Trophoblast cell (in vitro differentiated cells and primary cell): ENCODE data around the gene SHROOM3.

ENCODE experiments used
- DNase-seq, 2 donors: peaks; one replicate each; pipeline ENCODE4 v3.0.0-alpha.2; 2016
- H2AFZ ChIP-seq: 2 replicates; pipeline ENCODE4 v1.6.1; 2013; ENCODE audit warnings: low read length, moderate library complexity, mild to moderate bottlenecking; ENCODE audit not compliant: insufficient read depth, poor library complexity
- H2AK5ac ChIP-seq: 2 replicates; pipeline ENCODE4 v1.6.1; 2013; ENCODE audit warnings: mild to moderate bottlenecking, low read length
- H2BK120ac ChIP-seq: 2 replicates; pipeline ENCODE4 v1.6.1; 2013; ENCODE audit warnings: low read length, mild to moderate bottlenecking, moderate library complexity; ENCODE audit not compliant: insufficient read depth, poor library complexity
- H2BK12ac ChIP-seq: 2 replicates; pipeline ENCODE4 v1.6.1; 2013; ENCODE audit warnings: mild to moderate bottlenecking, low read length, moderate library complexity
- H2BK5ac ChIP-seq: 2 replicates; pipeline ENCODE4 v1.6.1; 2013; ENCODE audit warnings: low read length, low read depth, moderate library complexity, mild to moderate bottlenecking; ENCODE audit not compliant: poor library complexity
- H3K14ac ChIP-seq: 2 replicates; pipeline ENCODE4 v1.6.1; 2013; ENCODE audit warnings: mild to moderate bottlenecking, low read length
- H3K18ac ChIP-seq: 2 replicates; pipeline ENCODE4 v1.6.1; 2013; ENCODE audit warnings: mild to moderate bottlenecking, low read length
- H3K23ac ChIP-seq: 2 replicates; pipeline ENCODE4 v1.6.1; 2013; ENCODE audit warnings: low read length
- H3K27ac ChIP-seq: 2 replicates; pipeline ENCODE4 v1.5.1; 2013; ENCODE audit warnings: low read depth, mild to moderate bottlenecking, inconsistent platforms, low read length, moderate library complexity
- H3K27me3 ChIP-seq: 2 replicates; pipeline ENCODE4 v1.6.1; 2013; ENCODE audit warnings: inconsistent platforms, mild to moderate bottlenecking, low read length, moderate library complexity; ENCODE audit not compliant: insufficient read depth
- H3K36me3 ChIP-seq, 2 experiments: 1 replicate in 1 of 2; 2 replicates in 1 of 2; pipeline ENCODE4 v1.6.1; 2013; ENCODE audit warnings: low read length in 2 of 2, mild to moderate bottlenecking in 2 of 2, moderate library complexity in 1 of 2; ENCODE audit not compliant: insufficient read depth in 2 of 2, control insufficient read depth in 1 of 2
- H3K4ac ChIP-seq: 2 replicates; pipeline ENCODE4 v1.6.1; 2013; ENCODE audit warnings: low read depth, mild to moderate bottlenecking, low read length, moderate library complexity
- H3K4me1 ChIP-seq, 2 experiments: 1 replicate in 1 of 2; 2 replicates in 1 of 2; pipeline ENCODE4 v1.6.1; 2013; ENCODE audit warnings: low read length in 2 of 2, mild to moderate bottlenecking in 2 of 2, moderate library complexity in 1 of 2; ENCODE audit not compliant: insufficient read depth in 2 of 2, control insufficient read depth in 1 of 2
- H3K4me2 ChIP-seq: 2 replicates; pipeline ENCODE4 v1.6.1; 2013; ENCODE audit warnings: inconsistent platforms, mild to moderate bottlenecking, low read length, moderate library complexity
- H3K4me3 ChIP-seq: 2 replicates; pipeline ENCODE4 v1.5.1; 2013; ENCODE audit warnings: mild to moderate bottlenecking, low read depth, low read length, inconsistent platforms
- H3K79me1 ChIP-seq: one replicate; pipeline ENCODE4 v1.6.1; 2013; ENCODE audit warnings: low read length
- H3K79me2 ChIP-seq: 2 replicates; pipeline ENCODE4 v1.6.1; 2013; ENCODE audit warnings: low read length, mild to moderate bottlenecking; ENCODE audit not compliant: control insufficient read depth, insufficient read depth, poor library complexity
- H3K9ac ChIP-seq: 2 replicates; pipeline ENCODE4 v1.6.1; 2013; ENCODE audit warnings: mild to moderate bottlenecking, low read length
- H3K9me3 ChIP-seq: 2 replicates; pipeline ENCODE4 v1.6.1; 2013; ENCODE audit warnings: low read depth, mild to moderate bottlenecking, control low read depth, inconsistent platforms, low read length; ENCODE audit not compliant: insufficient read depth
- H4K12ac ChIP-seq: 2 replicates; pipeline ENCODE4 v1.6.1; 2013; ENCODE audit warnings: low read depth, mild to moderate bottlenecking, low read length, moderate library complexity
- H4K8ac ChIP-seq: 2 replicates; pipeline ENCODE4 v1.6.1; 2013; ENCODE audit warnings: low read depth, mild to moderate bottlenecking, low read length, moderate library complexity
- H4K91ac ChIP-seq: one replicate; pipeline ENCODE4 v1.6.1; 2013; ENCODE audit warnings: low read depth, mild to moderate bottlenecking, low read length, moderate library complexity
- WGBS: extraction: QIAGEN DNeasy Blood & Tissue Kit; methylation state at CpG from one replicate; pipeline ENCODE4 v1.1.7; 2013; ENCODE audit warnings: missing lambda C conversion rate; ENCODE audit not compliant: insufficient read length, insufficient coverage; ENCODE audit errors: extremely low coverage; 5-methylcytosine and 5-hydroxymethylcytosine counted together

Gene SHROOM3

DNA sequence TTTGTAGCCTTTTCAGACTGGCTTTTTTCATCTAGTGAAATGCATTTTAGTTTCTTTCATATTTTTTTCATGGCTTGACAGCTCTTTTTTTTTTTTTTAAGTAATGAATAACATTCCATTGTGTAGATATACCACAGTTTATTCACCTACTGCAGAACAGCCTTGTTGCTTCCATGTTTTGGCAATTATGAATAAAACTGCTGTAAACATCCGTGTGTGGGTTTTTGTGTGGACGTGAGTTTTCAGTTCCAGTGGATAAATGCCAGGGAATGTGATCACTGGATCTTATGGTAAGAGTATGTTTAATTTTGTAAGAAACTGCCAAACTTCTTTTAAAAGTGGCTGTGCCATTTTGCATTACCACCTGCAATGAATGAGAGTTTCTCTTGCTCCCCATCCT is 302.2 kb downstream of the SHROOM3 start:
- Histone ChIP-seq H3K4me2 (no peak overlapping the region), H3K27me3 (no peaks in the 10 kb centered on the region), H3K4me1 (peaks cover 6 to 7% of the 10 kb centered on the region in 2 experiments), H3K9me3 (no peaks in the 10 kb centered on the region), H3K36me3 (peaks cover 35 to 39% of the 10 kb centered on the region in 2 experiments), H3K79me2 (no peaks in the 10 kb centered on the region), H3K14ac (no peak overlapping the region), H4K91ac (no peak overlapping the region), H3K9ac (no peak overlapping the region), H4K12ac (no peak overlapping the region), H2AFZ (no peak overlapping the region), H4K8ac (no peak overlapping the region), H3K4me3 (no peak overlapping the region), H2BK120ac (no peak overlapping the region), H3K79me1 (no peaks in the 10 kb centered on the region), H3K27ac (no peak overlapping the region), H3K23ac (no peak overlapping the region), H2BK5ac (no peak overlapping the region), H2AK5ac (no peak overlapping the region), H2BK12ac (no peak overlapping the region), H3K4ac (no peak overlapping the region), H3K18ac (no peak overlapping the region)
- WGBS: no CpG with 5 or more reads among the region's 2 CpGs
- DNase-seq: no peak

DNA sequence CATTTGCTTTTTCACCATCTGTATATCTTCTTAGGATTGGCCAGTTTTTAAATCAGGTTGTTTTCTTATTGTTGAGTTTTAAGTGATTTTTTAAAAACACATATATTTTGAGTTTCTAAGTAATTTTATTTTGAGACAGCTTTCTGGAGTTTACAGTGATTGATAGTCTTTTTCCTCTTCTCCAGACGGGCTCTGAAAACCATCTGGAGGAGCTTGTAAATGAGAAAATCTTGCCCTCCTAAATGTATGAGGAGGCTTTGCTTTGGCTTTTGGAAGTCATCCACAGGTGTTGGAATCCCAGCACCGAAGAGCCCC is 302.7 kb downstream of the SHROOM3 start:
- Histone ChIP-seq H3K79me1 (no peaks in the 10 kb centered on the region), H3K27ac (no peak overlapping the region), H2AK5ac (no peak overlapping the region), H2AFZ (no peak overlapping the region), H3K79me2 (no peaks in the 10 kb centered on the region), H3K4me2 (no peak overlapping the region), H3K9ac (no peak overlapping the region), H4K8ac (no peak overlapping the region), H2BK120ac (no peak overlapping the region), H3K9me3 (no peaks in the 10 kb centered on the region), H3K4me1 (peaks cover 6 to 7% of the 10 kb centered on the region in 2 experiments), H3K23ac (no peak overlapping the region), H4K91ac (no peak overlapping the region), H3K14ac (no peak overlapping the region), H2BK12ac (no peak overlapping the region), H3K4ac (no peak overlapping the region), H3K18ac (no peak overlapping the region), H2BK5ac (no peak overlapping the region), H4K12ac (no peak overlapping the region), H3K27me3 (no peaks in the 10 kb centered on the region), H3K4me3 (no peak overlapping the region), H3K36me3 (peaks cover 35 to 39% of the 10 kb centered on the region in 2 experiments)
- DNase-seq: no peak
- WGBS: no CpG with 5 or more reads among the region's 2 CpGs

DNA sequence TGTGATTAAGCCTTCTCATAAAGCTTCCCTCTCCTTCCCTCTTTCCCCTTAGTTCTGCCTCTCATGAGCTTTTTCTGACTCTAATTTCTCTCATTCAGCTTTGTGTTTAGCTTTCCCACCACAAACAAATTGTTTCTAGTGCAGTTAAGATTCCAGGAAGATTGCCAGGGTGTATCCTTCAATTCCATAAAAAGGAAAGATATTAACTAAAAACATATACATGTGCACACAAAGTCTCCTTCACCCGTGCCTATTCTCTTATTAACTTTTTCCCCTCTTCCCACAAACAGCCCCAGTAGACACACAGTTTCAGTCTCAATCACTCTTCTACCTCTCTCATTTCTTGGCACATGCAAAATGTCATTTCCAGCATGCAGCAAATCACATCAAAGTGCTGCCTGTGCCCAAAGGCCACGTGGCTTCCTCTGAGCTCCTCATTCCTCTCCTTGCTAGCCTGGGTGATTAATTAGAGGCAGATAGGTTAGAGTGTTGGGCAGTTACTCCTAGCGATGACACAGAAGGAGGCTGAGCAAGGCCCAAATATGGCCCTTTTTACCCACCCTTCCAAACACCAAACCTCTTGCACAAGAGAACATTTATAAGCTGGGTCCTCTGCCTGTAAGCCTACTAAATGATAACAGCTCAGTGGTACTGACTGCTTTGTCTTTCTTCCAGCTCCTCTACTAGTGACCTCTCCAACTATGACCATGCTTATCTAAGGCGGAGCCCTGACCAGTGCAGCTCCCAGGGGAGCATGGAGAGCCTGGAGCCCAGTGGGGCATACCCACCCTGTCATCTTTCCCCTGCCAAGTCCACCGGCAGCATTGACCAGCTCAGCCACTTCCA is 303.3 kb downstream of the SHROOM3 start:
- Histone ChIP-seq H3K18ac (no peak overlapping the region), H2BK120ac (no peak overlapping the region), H3K4me1 (peaks cover 6 to 9% of the 10 kb centered on the region in 2 experiments), H3K27me3 (no peaks in the 10 kb centered on the region), H3K23ac (no peak overlapping the region), H4K91ac (no peak overlapping the region), H2AK5ac (no peak overlapping the region), H3K36me3 (peaks cover 33 to 36% of the 10 kb centered on the region in 2 experiments), H3K9ac (no peak overlapping the region), H2BK12ac (no peak overlapping the region), H4K8ac (no peak overlapping the region), H2BK5ac (no peak overlapping the region), H3K79me2 (no peaks in the 10 kb centered on the region), H3K4me2 (no peak overlapping the region), H4K12ac (no peak overlapping the region), H3K79me1 (no peaks in the 10 kb centered on the region), H3K4ac (no peak overlapping the region), H3K4me3 (no peak overlapping the region), H2AFZ (no peak overlapping the region), H3K9me3 (no peaks in the 10 kb centered on the region), H3K14ac (no peak overlapping the region), H3K27ac (no peak overlapping the region)
- DNase-seq: no peak
- WGBS: no CpG with 5 or more reads among the region's 5 CpGs

- Histone ChIP-seq H3K18ac (no peak overlapping the region), H2AK5ac (no peak overlapping the region), H3K27ac (no peak overlapping the region), H3K4me2 (no peak overlapping the region), H3K4me3 (no peak overlapping the region), H3K79me1 (peaks cover 3% of the 10 kb centered on the region), H3K36me3 (peaks cover 33% of the 10 kb centered on the region in 2 experiments), H3K14ac (no peak overlapping the region), H3K27me3 (no peaks in the 10 kb centered on the region), H3K23ac (no peak overlapping the region), H2AFZ (no peak overlapping the region), H3K4me1 (peaks cover 6% of the 10 kb centered on the region in 2 experiments), H4K8ac (no peak overlapping the region), H2BK120ac (no peak overlapping the region), H4K12ac (no peak overlapping the region), H3K9me3 (no peaks in the 10 kb centered on the region), H3K79me2 (no peaks in the 10 kb centered on the region), H4K91ac (no peak overlapping the region), H3K9ac (no peak overlapping the region), H3K4ac (no peak overlapping the region), H2BK12ac (no peak overlapping the region), H2BK5ac (no peak overlapping the region)
- WGBS: no CpG with 5 or more reads among the region's 24 CpGs
- DNase-seq: no peak
Measured at GRCh38 chr4:76740192-76740591, 305.2 kb downstream of the SHROOM3 start.
